Myocyte (in vitro differentiated cells): ENCODE results near the gene FGF14. TPM values are rescaled to one million over a fixed set of nuclear protein-coding genes. Genes with fewer than 3 reads are reported as not detected.

ENCODE experiments used
- DNase-seq: peaks from one replicate; pipeline ENCODE4 v3.0.0-alpha.2; 2012; ENCODE audit warnings: low read depth
- microRNA-seq: library from miRNA; unstranded; fragments of <30 nt; microRNA quantifications from one replicate; pipeline ENCODE4, GENCODE V29; 2016
- total RNA-seq: library from RNA; depleted of rRNA; stranded (reverse); fragments of >200 nt; gene quantifications from 2 replicates; pipeline ENCODE4 v1.2.3, GENCODE V29; 2014

Gene FGF14
- total RNA-seq, 1 donor from 2014 or later, result not detected

- DNase-seq, result no peak
Observed at GRCh38 chr13:101695870-101696516, 705.9 kb downstream of the FGF14 start.

DNA sequence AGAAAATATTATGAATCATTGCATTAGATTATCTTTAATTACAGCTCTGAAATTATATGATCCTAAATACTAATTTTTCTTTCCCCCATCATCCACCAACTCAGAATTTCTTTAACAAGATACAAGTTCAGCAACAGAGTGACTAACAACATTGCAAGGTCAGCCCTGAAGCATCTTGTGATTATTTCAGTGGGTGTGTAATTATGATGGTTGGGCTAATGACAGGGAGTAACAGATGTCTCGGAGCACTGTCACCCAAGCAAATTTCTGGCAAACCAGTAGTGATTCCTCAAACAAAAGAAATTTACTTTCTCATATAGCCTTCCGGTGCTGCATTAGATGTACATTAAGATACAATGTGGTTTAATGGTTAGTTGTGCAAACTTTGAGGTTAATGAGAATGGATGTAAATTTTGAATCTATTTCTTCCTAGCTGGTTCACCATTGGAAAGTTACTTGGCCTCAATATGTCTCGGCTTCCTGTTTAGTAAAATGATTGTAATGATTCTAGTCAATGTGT, 710.4 kb downstream of the FGF14 start:
- peak; percentile 67 for DNase-seq

DNA sequence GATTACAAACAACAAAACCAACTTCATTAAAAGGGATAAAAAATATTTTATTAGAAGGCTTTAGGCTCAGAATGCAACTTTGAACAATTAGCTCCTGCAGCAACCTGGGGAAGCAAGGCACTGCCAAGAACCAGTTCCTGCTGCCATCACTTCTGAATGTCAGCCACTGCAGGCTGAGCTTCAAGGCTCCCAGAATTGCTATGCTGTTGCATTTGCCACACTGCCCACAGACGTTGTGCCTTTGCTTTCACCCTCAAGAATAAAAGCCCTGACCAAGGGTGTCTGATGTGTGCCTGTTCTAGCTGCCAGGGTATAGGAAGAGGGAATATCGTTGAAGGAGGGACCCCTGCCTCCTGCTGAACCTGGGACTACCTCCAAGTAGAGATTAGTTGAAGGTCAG, 711.0 kb downstream of the FGF14 start:
- DNase-seq, result peak; percentile 51

DNA sequence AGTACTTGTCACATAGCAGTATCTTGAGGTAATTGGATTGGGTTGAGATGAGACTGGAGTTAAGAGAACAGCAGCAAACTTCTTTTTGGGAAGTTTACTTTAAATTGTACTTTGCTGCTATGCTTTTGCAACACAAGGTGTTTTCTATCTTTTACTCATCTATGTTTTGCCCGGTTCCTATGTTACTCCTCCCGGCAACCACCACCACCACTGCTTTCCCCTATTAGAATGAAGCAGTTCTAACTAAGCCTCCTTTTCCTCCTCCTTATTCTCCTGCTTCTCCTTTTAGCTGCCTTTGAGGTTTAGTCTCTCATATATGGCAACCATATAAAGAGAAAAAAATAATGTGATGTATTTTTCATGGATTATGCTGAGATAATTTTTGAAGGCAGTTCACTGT, 715.8 kb downstream of the FGF14 start:
- DNase-seq, result no peak

- DNase-seq, result no peak
Observed at GRCh38 chr13:101681834-101682233, 720.0 kb downstream of the FGF14 start.

- DNase-seq, result no peak
Observed at GRCh38 chr13:101673360-101674105, 728.3 kb downstream of the FGF14 start.

- DNase-seq, result no peak
Observed at GRCh38 chr13:101661839-101662238, 740.0 kb downstream of the FGF14 start.

Small RNAs within 50 kb of the gene (microRNA-seq; reads per million reads assigned to microRNA genes)
- gene MIR2681, result not detected
- not detected for gene MIR4705

Other genes with a start within 250 kb of the FGF14 start
- 49.3 and 54.6 TPM in 2 replicates for gene TPP2, start 194.9 kb upstream of the FGF14 start, total RNA-seq